Fibroblast of gingiva (primary cell): ENCODE data around the gene RBM38.

Source experiments
- DNase-seq: peaks from one replicate; pipeline ENCODE4 v3.0.0-alpha.2; 2011; ENCODE audit warnings: low read depth

The RBM38 gene

GRCh38 chr20:57404006-57404405, 12.8 kb downstream of the RBM38 start:
- no peak for DNase-seq

GRCh38 chr20:57404419-57405072, 13.3 kb downstream of the RBM38 start:
- no peak for DNase-seq

GRCh38 chr20:57405236-57406016, 14.2 kb downstream of the RBM38 start:
- DNase-seq: no peak

GRCh38 chr20:57407541-57407956, 16.4 kb downstream of the RBM38 start:
- no peak for DNase-seq

- DNase-seq: no peak
Observed at GRCh38 chr20:57408131-57408530, 16.9 kb downstream of the RBM38 start.

GRCh38 chr20:57408536-57409233, 17.5 kb downstream of the RBM38 start:
- DNase-seq: no peak

GRCh38 chr20:57409316-57409671, 18.1 kb downstream of the RBM38 start:
- no peak for DNase-seq

GRCh38 chr20:57409672-57410397, 18.6 kb downstream of the RBM38 start:
- DNase-seq: no peak

GRCh38 chr20:57410398-57410920, 19.3 kb downstream of the RBM38 start:
- DNase-seq: no peak

- DNase-seq: no peak
Observed at GRCh38 chr20:57410924-57411323, 19.7 kb downstream of the RBM38 start.

- no peak for DNase-seq
Observed at GRCh38 chr20:57411406-57412283, 20.4 kb downstream of the RBM38 start.

GRCh38 chr20:57412347-57413029, 21.3 kb downstream of the RBM38 start:
- no peak for DNase-seq

GRCh38 chr20:57413986-57414385, 22.8 kb downstream of the RBM38 start:
- DNase-seq: no peak

GRCh38 chr20:57414867-57415592, 23.8 kb downstream of the RBM38 start:
- peak; percentile 22 for DNase-seq

GRCh38 chr20:57415771-57416170, 24.6 kb downstream of the RBM38 start:
- DNase-seq: no peak

- DNase-seq: no peak
Observed at GRCh38 chr20:57416296-57417022, 25.3 kb downstream of the RBM38 start.

GRCh38 chr20:57417051-57417689, 26.0 kb downstream of the RBM38 start:
- no peak for DNase-seq
